Hepatocyte (in vitro differentiated cells): ENCODE data around the gene CNTNAP2. TPM values are rescaled to one million over a fixed set of nuclear protein-coding genes. Genes with fewer than 3 reads are reported as not detected.

ENCODE experiments used
- DNase-seq: peaks from one replicate; pipeline ENCODE4 v3.0.0-alpha.2; 2016; ENCODE audit warnings: low spot score
- H2AFZ ChIP-seq: fragments of 200-600 bp; sonication (generic); 2 replicates; pipeline ENCODE4 v1.6.0; 2016; ENCODE audit warnings: antibody characterized with exemption, mild to moderate bottlenecking
- H3K27ac ChIP-seq: fragments of 200-600 bp; sonication (generic); 2 replicates; pipeline ENCODE4 v1.5.1; 2016; ENCODE audit warnings: mild to moderate bottlenecking
- H3K27me3 ChIP-seq: fragments of 200-600 bp; sonication (generic); 2 replicates; pipeline ENCODE4 v1.6.1; 2016
- H3K36me3 ChIP-seq: fragments of 200-600 bp; sonication (generic); replicated peaks from 2 replicates; pipeline ENCODE4 v1.5.1; 2016; ENCODE audit warnings: low read depth; ENCODE audit not compliant: insufficient read depth
- H3K4me1 ChIP-seq: fragments of 200-600 bp; sonication (generic); 2 replicates; pipeline ENCODE4 v1.5.1; 2016; ENCODE audit warnings: mild to moderate bottlenecking, moderate library complexity; ENCODE audit not compliant: insufficient read depth
- H3K4me2 ChIP-seq: fragments of 200-600 bp; sonication (generic); 2 replicates; pipeline ENCODE4 v1.6.0; 2016
- H3K4me3 ChIP-seq: fragments of 200-600 bp; sonication (generic); 2 replicates; pipeline ENCODE4 v1.5.1; 2016; ENCODE audit warnings: mild to moderate bottlenecking
- H3K79me2 ChIP-seq: fragments of 200-600 bp; sonication (generic); 2 replicates; pipeline ENCODE4 v1.6.0; 2017; ENCODE audit warnings: mild to moderate bottlenecking
- H3K9me2 ChIP-seq: fragments of 200-600 bp; sonication (generic); replicated peaks from 2 replicates; pipeline ENCODE4 v1.6.0; 2017; ENCODE audit warnings: mild to moderate bottlenecking; ENCODE audit not compliant: insufficient read depth
- H3K9me3 ChIP-seq: fragments of 200-600 bp; sonication (generic); 2 replicates; pipeline ENCODE4 v1.5.1; 2016; ENCODE audit warnings: low read depth, mild to moderate bottlenecking
- H4K20me1 ChIP-seq: fragments of 200-600 bp; sonication (generic); 2 replicates; pipeline ENCODE4 v1.6.0; 2016; ENCODE audit warnings: mild to moderate bottlenecking; ENCODE audit not compliant: insufficient read depth, poor library complexity, severe bottlenecking
- EZH2 ChIP-seq: fragments of 200-600 bp; sonication (generic); IDR thresholded peaks from 2 replicates; pipeline ENCODE4 v1.6.1; 2016; ENCODE audit warnings: antibody characterized with exemption, mild to moderate bottlenecking, borderline replicate concordance
- EZH2phosphoT487 ChIP-seq: fragments of 200-600 bp; sonication (generic); IDR thresholded peaks from one replicate; pipeline ENCODE4 v1.6.1; 2018; ENCODE audit warnings: antibody characterized with exemption, mild to moderate bottlenecking, low read depth, moderate library complexity; ENCODE audit not compliant: unreplicated experiment, severe bottlenecking
- whole genome bisulfite sequencing: methylation state at CpG from one replicate; pipeline ENCODE4 v1.1.6; 2016; ENCODE audit warnings: low lambda C conversion rate; ENCODE audit errors: missing lambda C conversion rate; 5-methylcytosine and 5-hydroxymethylcytosine counted together
- polyA plus RNA-seq: library from polyadenylated mRNA; unstranded; fragments of >200 nt; fragmentation: Nextera tagmentation; extraction: Ambion mirVana; gene quantifications from 2 replicates; pipeline ENCODE4 v1.2.1, GENCODE V29; 2016
- total RNA-seq: library from RNA; depleted of rRNA; stranded (reverse); fragments of >200 nt; gene quantifications from 2 replicates; pipeline ENCODE4 v1.2.3, GENCODE V29; 2014
- TF ChIP-seq, protein P1 (sequence below): fragments of 200-600 bp; sonication (generic); IDR thresholded peaks from 2 replicates; pipeline ENCODE4 v1.5.1; 2016; ENCODE audit warnings: antibody characterized with exemption, mild to moderate bottlenecking; ENCODE audit not compliant: poor library complexity

Gene CNTNAP2
- total and polyA plus RNA-seq, 2 experiments from 2014 or later = 7.5 to 14.7 TPM

DNA sequence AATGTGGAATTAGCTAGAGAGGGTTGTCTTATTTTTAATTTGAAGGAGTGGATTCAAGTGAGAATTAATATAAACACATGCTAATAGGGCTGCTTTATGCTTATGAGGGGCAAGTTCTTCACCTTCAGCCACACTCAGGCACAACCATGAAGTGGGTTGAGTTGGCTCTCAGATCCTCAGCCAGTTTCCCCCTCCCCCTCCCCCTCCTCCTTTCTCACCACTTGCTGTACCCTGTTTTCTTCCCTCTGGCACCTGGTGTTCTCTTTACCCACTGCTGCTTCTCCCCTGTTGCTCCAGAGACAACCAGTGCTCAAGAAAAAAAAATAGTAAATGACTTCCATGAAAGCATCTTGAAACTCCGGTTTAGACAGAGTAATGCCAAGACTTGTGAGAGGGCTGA is 1083.3 kb downstream of the CNTNAP2 start:
- Histone ChIP-seq H3K79me2 (no peaks in the 10 kb centered on the region), H3K27ac (no peak overlapping the region), H3K36me3 (no peaks in the 10 kb centered on the region), H3K9me2 (no peaks in the 10 kb centered on the region), H3K9me3 (no peaks in the 10 kb centered on the region), H4K20me1 (no peaks in the 10 kb centered on the region), H3K4me1 (no peaks in the 10 kb centered on the region), H3K4me2 (no peak overlapping the region), H2AFZ (no peak overlapping the region), H3K27me3 (no peaks in the 10 kb centered on the region), H3K4me3 (no peak overlapping the region)
- DNase-seq = no peak
- WGBS = 71% methylated on average over 1 of the region's 1 CpG
- TF ChIP-seq EZH2 (no peak), EZH2phosphoT487 (no peak)
- TF ChIP-seq, protein P1, sequence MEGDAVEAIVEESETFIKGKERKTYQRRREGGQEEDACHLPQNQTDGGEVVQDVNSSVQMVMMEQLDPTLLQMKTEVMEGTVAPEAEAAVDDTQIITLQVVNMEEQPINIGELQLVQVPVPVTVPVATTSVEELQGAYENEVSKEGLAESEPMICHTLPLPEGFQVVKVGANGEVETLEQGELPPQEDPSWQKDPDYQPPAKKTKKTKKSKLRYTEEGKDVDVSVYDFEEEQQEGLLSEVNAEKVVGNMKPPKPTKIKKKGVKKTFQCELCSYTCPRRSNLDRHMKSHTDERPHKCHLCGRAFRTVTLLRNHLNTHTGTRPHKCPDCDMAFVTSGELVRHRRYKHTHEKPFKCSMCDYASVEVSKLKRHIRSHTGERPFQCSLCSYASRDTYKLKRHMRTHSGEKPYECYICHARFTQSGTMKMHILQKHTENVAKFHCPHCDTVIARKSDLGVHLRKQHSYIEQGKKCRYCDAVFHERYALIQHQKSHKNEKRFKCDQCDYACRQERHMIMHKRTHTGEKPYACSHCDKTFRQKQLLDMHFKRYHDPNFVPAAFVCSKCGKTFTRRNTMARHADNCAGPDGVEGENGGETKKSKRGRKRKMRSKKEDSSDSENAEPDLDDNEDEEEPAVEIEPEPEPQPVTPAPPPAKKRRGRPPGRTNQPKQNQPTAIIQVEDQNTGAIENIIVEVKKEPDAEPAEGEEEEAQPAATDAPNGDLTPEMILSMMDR = no peak

DNA sequence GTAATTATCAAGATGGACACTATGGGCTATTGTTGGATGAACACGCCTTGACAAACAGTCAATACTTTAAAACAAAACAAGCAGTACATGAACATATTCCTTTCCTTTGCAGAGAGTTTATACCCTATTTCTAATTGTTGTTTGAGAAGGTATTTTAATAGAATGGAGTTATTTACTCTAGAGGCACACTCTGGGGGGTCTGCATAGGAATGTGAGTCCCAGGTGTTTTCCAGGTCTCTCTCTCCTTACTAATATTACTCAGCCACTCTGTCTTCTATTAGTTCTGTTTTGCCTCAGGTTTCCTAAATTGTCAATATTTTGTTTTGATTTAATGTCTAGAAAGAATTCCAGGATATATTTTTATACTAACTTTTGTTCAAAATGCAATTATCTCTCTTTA is 1091.4 kb downstream of the CNTNAP2 start:
- Histone ChIP-seq H3K4me1 (no peaks in the 10 kb centered on the region), H2AFZ (no peak overlapping the region), H3K9me2 (no peaks in the 10 kb centered on the region), H4K20me1 (no peaks in the 10 kb centered on the region), H3K27ac (no peak overlapping the region), H3K4me3 (no peak overlapping the region), H3K79me2 (no peaks in the 10 kb centered on the region), H3K27me3 (no peaks in the 10 kb centered on the region), H3K9me3 (no peaks in the 10 kb centered on the region), H3K4me2 (no peak overlapping the region), H3K36me3 (no peaks in the 10 kb centered on the region)
- TF ChIP-seq EZH2 (no peak), EZH2phosphoT487 (no peak)
- TF ChIP-seq, protein P1 = no peak
- whole genome bisulfite sequencing = 87% methylated on average over 1 of the region's 1 CpG
- no peak for DNase-seq

DNA sequence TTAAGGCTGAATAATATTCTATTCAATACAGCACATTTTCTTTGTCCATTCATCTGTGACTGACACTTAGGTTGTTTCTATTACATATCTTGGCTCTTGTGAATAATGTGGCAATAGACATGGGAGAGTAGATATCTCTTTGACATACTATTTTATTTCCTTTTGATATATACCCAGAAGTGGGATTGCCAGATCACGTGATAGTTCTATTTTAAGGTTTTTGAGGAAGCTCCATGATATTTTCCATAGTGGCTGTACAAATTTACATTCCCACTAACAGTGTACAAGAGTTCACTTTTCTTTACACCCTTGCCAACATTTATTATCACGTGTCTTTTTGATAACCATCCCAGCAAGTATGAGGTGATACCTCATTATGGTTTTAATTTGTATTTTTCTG is 1114.7 kb downstream of the CNTNAP2 start:
- H3K4me2 ChIP-seq = no peak overlapping the region
- H3K79me2 ChIP-seq = no peaks in the 10 kb centered on the region
- no peaks in the 10 kb centered on the region for H4K20me1 ChIP-seq
- H3K27ac ChIP-seq = no peak overlapping the region
- no peaks in the 10 kb centered on the region for H3K36me3 ChIP-seq
- H3K4me3 ChIP-seq = no peak overlapping the region
- H3K4me1 ChIP-seq = no peaks in the 10 kb centered on the region
- TF ChIP-seq, protein P1 = no peak
- no peak for TF ChIP-seq EZH2phosphoT487
- no peak for DNase-seq
- no peaks in the 10 kb centered on the region for H3K9me3 ChIP-seq
- H3K27me3 ChIP-seq = no peaks in the 10 kb centered on the region
- H3K9me2 ChIP-seq = no peaks in the 10 kb centered on the region
- WGBS = 75% methylated on average over 2 of the region's 2 CpGs
- H2AFZ ChIP-seq = no peak overlapping the region

DNA sequence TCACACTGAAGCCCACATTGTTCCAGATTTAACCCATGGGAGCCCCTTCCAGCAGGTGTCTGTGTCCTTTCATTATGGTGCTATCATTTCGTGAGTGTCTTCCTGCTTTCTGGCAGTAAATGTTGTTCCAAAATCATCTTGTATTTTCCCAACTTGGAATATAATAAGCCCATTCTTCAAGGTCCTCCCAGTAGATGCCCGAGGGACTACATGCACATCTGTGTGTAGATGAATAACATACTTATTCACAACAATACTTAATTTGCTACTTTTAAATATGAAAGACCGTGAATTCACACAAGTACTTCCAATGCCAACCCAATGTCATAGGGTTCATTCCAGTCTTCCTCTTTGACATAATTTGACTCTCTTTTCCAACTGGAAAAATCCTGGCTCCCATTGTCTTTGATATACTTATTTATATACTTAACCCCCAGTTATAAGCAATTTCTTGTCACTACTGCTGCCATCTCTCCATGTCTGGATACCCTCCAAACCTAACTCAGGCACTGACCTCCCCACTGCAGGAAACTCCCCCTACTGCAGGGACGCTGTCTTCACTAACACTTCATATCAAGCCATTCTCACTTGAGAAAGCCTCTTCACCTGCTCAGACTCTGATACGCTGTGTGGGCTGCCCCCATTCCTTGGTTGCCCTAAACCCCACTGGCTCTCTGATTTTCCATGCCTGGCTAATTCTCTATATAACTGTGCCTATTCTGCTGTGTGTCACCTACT is 1119.2 kb downstream of the CNTNAP2 start:
- Histone ChIP-seq H3K27me3 (no peaks in the 10 kb centered on the region), H3K27ac (no peak overlapping the region), H3K4me1 (no peaks in the 10 kb centered on the region), H3K79me2 (no peaks in the 10 kb centered on the region), H3K36me3 (no peaks in the 10 kb centered on the region), H3K4me2 (no peak overlapping the region), H3K9me3 (no peaks in the 10 kb centered on the region), H2AFZ (no peak overlapping the region), H3K4me3 (no peak overlapping the region), H4K20me1 (no peaks in the 10 kb centered on the region), H3K9me2 (no peaks in the 10 kb centered on the region)
- TF ChIP-seq, protein P1 = no peak
- TF ChIP-seq EZH2phosphoT487 (no peak), EZH2 (no peak)
- DNase-seq = no peak
- WGBS = 87% methylated on average over 5 of the region's 5 CpGs
